Duodenal mucosa (tissue), 2 donors: ENCODE measurements around the gene PRKD1.
"Not testable (repeated sequence)": the region's sequence is repeated elsewhere in the genome, so short reads cannot be mapped to it uniquely, and the experiment has no call there.

Source experiments
- H3K27ac ChIP-seq: one replicate; pipeline ENCODE4 v1.7.0; 2013; ENCODE audit warnings: low read depth, low read length
- H3K27me3 ChIP-seq, 2 donors: one replicate each; pipeline ENCODE4 v1.7.0; 2013; ENCODE audit warnings: low read length in 2 of 2, control low read depth in 1 of 2; ENCODE audit not compliant: insufficient read depth in 2 of 2, control insufficient read depth in 1 of 2
- H3K36me3 ChIP-seq, 2 donors: one replicate each; pipeline ENCODE4 v1.7.0; 2013; ENCODE audit warnings: low read length in 2 of 2, control low read depth in 1 of 2; ENCODE audit not compliant: insufficient read depth in 2 of 2, control insufficient read depth in 1 of 2
- H3K4me1 ChIP-seq, 2 donors: one replicate each; pipeline ENCODE4 v1.7.0; 2013; ENCODE audit warnings: low read length in 2 of 2, control low read depth in 1 of 2; ENCODE audit not compliant: insufficient read depth in 2 of 2, control insufficient read depth in 1 of 2
- H3K4me3 ChIP-seq, 2 donors: one replicate each; pipeline ENCODE4 v1.7.0; 2013; ENCODE audit warnings: low read length in 2 of 2, low read depth in 1 of 2
- H3K9ac ChIP-seq, 2 donors: one replicate each; pipeline ENCODE4 v1.7.0; 2013; ENCODE audit warnings: low read length in 2 of 2, low read depth in 1 of 2
- H3K9me3 ChIP-seq, 2 donors: one replicate each; pipeline ENCODE4 v1.7.0; 2013; ENCODE audit warnings: low read length in 2 of 2, control low read depth in 1 of 2; ENCODE audit not compliant: control insufficient read depth in 1 of 2

The PRKD1 gene

GRCh38 chr14:29788093-29788492 is 139.6 kb downstream of the PRKD1 start:
- H3K9me3 ChIP-seq, result no peaks in the 10 kb centered on the region
- H3K4me3 ChIP-seq, result no peak overlapping the region
- H3K27me3 ChIP-seq, result no peaks in the 10 kb centered on the region
- H3K4me1 ChIP-seq, result no peaks in the 10 kb centered on the region
- H3K9ac ChIP-seq, result no peak overlapping the region
- no peak overlapping the region for H3K27ac ChIP-seq
- H3K36me3 ChIP-seq, result no peaks in the 10 kb centered on the region

- Histone ChIP-seq H3K9ac (no peak overlapping the region), H3K4me3 (no peak overlapping the region), H3K27ac (no peak overlapping the region), H3K36me3 (no peaks in the 10 kb centered on the region), H3K4me1 (no peaks in the 10 kb centered on the region), H3K9me3 (no peaks in the 10 kb centered on the region), H3K27me3 (no peaks in the 10 kb centered on the region)
Observed at GRCh38 chr14:29783556-29783955, 144.1 kb downstream of the PRKD1 start.

GRCh38 chr14:29782041-29782440 is 145.6 kb downstream of the PRKD1 start:
- Histone ChIP-seq H3K4me3 (no peak overlapping the region), H3K9me3 (no peaks in the 10 kb centered on the region), H3K4me1 (no peaks in the 10 kb centered on the region), H3K27me3 (no peaks in the 10 kb centered on the region), H3K9ac (no peak overlapping the region), H3K36me3 (no peaks in the 10 kb centered on the region), H3K27ac (no peak overlapping the region)

GRCh38 chr14:29777142-29777541 is 150.5 kb downstream of the PRKD1 start:
- H3K9ac ChIP-seq, H3K36me3 ChIP-seq, H3K27ac ChIP-seq, H3K4me1 ChIP-seq, H3K9me3 ChIP-seq, H3K27me3 ChIP-seq, H3K4me3 ChIP-seq: not testable (repeated sequence)

- Histone ChIP-seq H3K27me3 (no peaks in the 10 kb centered on the region), H3K36me3 (no peaks in the 10 kb centered on the region), H3K27ac (no peak overlapping the region), H3K9ac (no peak overlapping the region), H3K4me3 (no peak overlapping the region), H3K4me1 (no peaks in the 10 kb centered on the region), H3K9me3 (peaks cover 0 to 4% of the 10 kb centered on the region in 2 donors)
Observed at GRCh38 chr14:29773990-29774389, 153.7 kb downstream of the PRKD1 start.

- H3K9ac ChIP-seq, result no peak overlapping the region
- no peak overlapping the region for H3K27ac ChIP-seq
- no peaks in the 10 kb centered on the region for H3K9me3 ChIP-seq
- no peak overlapping the region for H3K4me3 ChIP-seq
- no peaks in the 10 kb centered on the region for H3K27me3 ChIP-seq
- H3K36me3 ChIP-seq, result no peaks in the 10 kb centered on the region
- H3K4me1 ChIP-seq, result no peaks in the 10 kb centered on the region
Observed at GRCh38 chr14:29763342-29763858, 164.2 kb downstream of the PRKD1 start.

GRCh38 chr14:29759521-29760340 is 167.9 kb downstream of the PRKD1 start:
- Histone ChIP-seq H3K9me3 (no peaks in the 10 kb centered on the region), H3K4me3 (no peak overlapping the region), H3K36me3 (no peaks in the 10 kb centered on the region), H3K27me3 (no peaks in the 10 kb centered on the region), H3K4me1 (peaks cover 3 to 4% of the 10 kb centered on the region in 2 donors), H3K27ac (no peak overlapping the region), H3K9ac (no peak overlapping the region)

- Histone ChIP-seq H3K9me3 (no peaks in the 10 kb centered on the region), H3K27me3 (no peaks in the 10 kb centered on the region), H3K4me1 (peaks cover 3 to 4% of the 10 kb centered on the region in 2 donors), H3K4me3 (no peak overlapping the region), H3K27ac (no peak overlapping the region), H3K36me3 (no peaks in the 10 kb centered on the region), H3K9ac (no peak overlapping the region)
Observed at GRCh38 chr14:29757711-29758233, 169.9 kb downstream of the PRKD1 start.

GRCh38 chr14:29757188-29757680 is 170.4 kb downstream of the PRKD1 start:
- H3K27ac ChIP-seq, result no peak overlapping the region
- no peaks in the 10 kb centered on the region for H3K9me3 ChIP-seq
- no peaks in the 10 kb centered on the region for H3K36me3 ChIP-seq
- peaks cover 3 to 4% of the 10 kb centered on the region in 2 donors for H3K4me1 ChIP-seq
- no peak overlapping the region for H3K9ac ChIP-seq
- H3K4me3 ChIP-seq, result no peak overlapping the region
- no peaks in the 10 kb centered on the region for H3K27me3 ChIP-seq

GRCh38 chr14:29756019-29756385 is 171.6 kb downstream of the PRKD1 start:
- Histone ChIP-seq H3K4me3 (no peak overlapping the region), H3K27ac (no peak overlapping the region), H3K9me3 (no peaks in the 10 kb centered on the region), H3K36me3 (no peaks in the 10 kb centered on the region), H3K9ac (no peak overlapping the region), H3K27me3 (no peaks in the 10 kb centered on the region), H3K4me1 (peaks cover 3 to 4% of the 10 kb centered on the region in 2 donors)
